Fibroblast of peridontal ligament (primary cell): ENCODE data around the gene MADD.
A peak's percentile ranks its signal among the peaks of the same experiment; 100 is the strongest.

Source experiments
- DNase-seq: peaks from one replicate; pipeline ENCODE4 v3.0.0-alpha.2; 2010; ENCODE audit errors: extremely low read depth

MADD gene

GRCh38 chr11:47338396-47339241 lies 68.7 kb downstream of the MADD start:
- DNase-seq: no peak

DNA sequence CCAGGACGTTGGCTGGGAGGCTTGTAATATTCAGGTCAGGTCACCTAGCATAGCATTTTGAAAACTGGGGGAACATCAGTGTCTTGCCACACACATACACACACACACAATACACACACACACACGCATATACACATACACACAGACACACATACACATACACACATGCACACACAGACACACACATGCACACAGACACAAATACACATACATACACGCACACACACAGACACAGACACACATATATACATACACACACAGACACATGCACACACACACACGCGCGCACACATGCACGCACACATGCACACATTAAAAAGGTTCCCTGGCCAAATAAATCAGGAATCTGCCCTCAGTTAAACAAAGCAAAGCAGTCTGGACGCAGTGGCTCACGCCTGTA lies 70.1 kb downstream of the MADD start:
- DNase-seq: no peak

DNA sequence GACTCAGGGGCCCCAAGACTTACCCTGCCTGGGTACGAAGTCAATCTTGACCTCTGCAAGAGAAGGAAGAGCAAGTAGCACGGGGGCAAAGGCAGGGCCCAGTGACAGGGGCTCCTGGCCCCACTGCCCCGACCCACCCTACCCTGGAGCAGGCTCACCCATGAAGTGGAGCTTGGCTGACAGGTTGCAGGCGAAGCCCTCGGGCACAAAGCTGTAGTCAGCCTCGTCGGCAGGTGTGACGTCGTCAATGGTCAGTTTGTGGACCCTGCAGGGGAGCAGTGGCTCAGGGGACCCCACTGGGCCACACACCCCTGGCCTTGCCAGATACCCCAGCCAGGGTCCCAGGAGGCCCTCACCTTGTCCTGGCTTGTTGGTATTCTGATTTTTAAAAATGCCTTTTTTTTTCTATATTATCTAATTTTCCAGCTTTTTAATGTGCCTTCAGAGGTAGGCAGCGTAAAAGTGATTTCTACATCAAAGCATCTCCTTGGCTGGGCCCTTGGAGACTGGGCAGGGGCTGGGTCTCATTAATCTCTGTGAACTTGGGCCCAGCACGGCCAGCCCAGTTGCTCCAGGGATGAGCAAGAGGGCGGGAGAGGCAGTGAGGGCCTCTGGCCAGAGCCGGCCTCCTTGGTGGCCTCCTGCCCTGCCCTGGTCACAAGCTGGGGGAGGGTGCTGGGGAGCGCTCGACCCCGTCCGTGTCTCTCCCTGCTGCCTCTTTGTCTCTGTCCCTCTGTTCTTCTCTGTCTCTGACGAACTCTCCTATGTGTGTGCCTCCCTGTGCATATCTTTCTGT lies 71.2 kb downstream of the MADD start:
- DNase-seq: no peak

DNA sequence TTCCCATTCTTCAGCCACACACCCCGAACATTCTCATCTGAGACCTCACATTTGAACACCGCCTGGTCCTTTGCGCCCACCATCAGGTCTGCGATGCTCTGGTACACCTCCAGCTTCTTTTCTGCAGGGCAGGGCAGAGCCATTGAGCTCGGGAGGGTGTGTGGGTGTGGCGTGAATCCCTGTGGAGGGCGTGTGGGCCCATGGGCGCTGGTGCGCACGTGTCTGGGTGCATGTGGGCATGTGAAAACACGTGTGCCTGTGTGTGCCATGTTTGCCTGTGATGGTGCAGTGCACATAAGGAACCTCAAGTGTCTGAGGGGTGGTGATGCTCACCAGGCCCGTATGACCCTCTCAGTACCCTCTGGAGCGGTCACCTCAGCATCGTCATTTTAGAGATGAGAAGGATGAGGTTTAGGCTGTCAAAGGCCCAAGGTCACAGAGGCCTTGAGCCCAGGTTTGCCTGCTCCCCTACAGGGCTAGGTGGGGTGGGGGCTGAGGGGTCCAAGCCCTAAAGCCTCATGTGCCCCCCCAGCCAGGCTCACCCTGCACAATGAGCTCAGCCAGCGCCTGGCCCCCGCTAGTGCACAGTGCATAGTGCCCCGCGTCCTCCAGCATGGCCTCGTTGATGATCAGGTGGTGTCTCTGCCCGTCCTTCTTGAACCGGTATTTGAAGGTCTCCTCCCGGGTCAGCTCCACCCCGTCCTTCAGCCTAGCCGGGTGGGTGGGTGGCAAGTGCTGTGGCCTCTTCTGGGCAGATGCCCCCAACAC lies 72.3 kb downstream of the MADD start:
- DNase-seq: no peak

GRCh38 chr11:47342854-47343253 lies 72.9 kb downstream of the MADD start:
- DNase-seq: no peak

DNA sequence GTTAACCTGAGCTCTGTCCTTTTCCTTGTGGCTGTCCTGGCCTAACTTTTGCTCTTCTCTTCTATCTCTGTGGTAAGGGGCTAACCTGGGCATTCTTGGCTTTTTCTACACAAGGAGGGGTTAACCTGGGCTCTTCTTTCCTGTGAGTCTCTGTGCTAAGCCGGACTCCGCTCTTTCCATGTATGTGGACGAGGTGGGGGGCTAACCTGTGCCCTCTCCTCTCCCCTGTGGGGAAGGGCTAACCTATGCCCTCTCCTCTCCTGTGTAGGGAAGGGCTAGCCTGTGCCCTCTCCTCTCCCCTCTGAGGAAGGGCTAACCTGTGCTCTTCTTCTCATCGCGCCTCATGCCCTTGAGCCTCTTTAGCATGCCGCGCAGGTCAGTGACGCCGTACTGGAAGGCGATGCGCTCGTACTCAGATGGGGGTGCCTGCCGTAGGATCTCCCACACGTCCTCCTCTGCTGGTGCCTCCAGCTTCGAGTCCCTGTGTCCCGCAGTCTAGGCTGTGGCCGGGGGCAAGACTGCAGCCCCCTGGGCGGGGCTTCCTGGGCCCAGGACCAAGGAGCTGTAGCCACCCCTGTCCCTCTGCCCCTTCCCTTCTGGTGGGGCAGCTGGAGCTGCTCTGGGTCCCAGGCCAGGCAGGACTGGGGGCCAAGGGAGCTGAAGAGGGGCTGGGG lies 76.1 kb downstream of the MADD start:
- DNase-seq: no peak

DNA sequence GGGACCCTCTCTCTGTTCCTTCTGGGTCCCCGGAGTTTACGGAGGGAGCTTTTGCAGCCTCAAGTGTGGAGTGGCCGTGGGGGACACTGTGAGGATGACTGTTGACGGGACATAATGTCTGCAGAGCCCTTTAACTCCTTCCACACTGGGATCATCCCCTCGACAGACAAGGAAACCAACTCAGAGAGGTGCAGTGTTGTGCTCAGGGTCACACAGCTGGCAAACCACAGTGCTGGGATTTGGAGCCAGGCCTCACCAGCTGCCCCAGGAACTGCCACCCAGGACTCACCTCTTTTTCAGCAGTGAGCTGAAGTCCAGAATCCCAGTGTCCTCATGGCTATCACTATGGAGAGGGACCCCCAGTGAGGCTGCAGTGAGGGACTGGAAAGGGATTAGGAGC lies 77.2 kb downstream of the MADD start:
- DNase-seq: no peak

GRCh38 chr11:47348131-47348802 lies 78.3 kb downstream of the MADD start:
- no peak for DNase-seq

DNA sequence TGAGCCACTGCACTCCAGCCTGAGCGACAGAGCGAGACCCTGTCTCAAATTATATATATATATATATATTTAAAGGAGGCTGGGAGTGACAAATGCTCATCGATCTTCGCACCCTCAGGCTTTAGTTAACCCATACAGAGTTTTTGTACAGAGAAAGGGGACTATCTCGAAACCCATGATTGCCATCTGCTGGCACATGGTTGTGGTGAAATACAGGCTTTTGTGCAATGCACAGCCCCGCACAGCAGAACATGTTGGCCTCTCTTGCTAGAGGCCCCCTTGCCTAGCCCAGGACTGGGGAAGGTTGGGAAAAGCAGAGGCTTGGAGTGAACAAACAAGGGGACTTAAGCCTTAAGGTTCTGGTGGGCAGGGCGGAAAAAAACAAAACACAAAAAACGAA lies 78.9 kb downstream of the MADD start:
- peak; percentile 31 for DNase-seq

GRCh38 chr11:47349521-47350095 lies 79.7 kb downstream of the MADD start:
- no peak for DNase-seq

GRCh38 chr11:47350315-47350714 lies 80.4 kb downstream of the MADD start:
- DNase-seq: no peak

DNA sequence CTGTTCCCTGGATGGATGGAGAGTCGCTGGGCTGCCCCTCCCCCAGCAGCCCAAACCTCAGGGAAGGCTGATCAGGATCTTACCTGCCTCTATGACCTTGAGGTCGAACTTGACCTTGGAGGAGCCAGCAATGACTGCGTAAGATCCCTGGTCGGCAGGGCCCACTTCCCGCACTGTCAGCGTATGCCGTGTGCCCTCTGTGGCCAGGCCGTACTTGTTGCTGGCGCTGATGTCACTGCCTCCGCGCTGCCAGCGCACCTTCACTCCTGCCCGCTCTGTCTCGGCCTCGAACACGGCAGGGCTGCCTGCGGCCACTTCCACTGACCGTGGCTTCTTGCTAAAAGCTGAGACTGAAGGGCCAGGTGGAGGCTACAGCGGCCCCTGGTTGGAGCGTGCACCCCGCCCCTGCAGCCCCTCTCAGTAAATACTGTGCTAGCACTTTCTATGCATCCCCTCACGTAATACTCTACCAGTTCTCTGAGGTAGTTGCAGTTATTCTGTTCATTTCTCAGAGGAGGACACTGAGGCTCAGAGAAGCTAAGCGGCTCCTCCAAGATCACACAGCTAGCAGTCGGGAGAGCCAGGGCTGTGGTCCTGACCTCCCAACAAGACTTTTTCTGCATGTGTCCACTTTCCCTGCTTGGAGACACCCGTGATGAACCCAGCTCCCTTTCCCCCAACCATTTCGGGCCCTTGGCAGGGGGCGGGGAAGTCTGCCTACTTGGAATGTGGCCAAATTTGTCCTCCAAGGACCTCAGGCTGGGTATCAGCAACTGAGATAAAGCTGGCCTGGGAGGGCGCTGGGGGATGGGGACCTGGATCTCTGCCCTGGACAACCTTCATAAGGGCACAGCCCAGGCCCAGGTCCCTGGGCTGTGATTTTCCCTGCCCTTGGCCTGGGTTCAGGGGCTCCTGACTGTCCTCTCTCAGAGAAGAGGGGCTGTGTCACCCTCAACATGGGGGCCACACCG lies 81.5 kb downstream of the MADD start:
- DNase-seq: no peak

DNA sequence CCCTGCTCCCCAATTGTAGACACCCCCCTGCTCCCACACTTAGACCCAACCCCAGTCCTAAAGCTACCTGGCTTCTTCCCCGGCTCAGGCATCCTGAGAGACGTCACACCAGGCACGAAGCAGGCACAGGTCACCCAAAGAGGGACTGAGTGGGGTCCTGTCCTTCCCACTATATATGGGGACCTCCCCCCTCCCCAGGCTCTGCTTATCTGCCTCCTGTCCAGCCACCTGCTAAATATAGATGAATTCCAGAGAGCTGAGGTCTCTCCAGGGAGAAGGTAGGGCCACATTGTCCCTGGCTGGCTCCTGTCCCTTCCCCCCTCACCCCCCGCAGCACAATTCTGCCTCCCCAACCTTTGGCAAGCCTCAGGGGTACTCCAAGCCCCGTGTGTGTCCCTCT lies 82.6 kb downstream of the MADD start, which contains the start of gene MYBPC3:
Gene MYBPC3, minus strand, starts transcription at position 147 of the 400 bp plus-strand sequence. Its CDS starts 55 bp downstream, at position 92.
- DNase-seq: no peak

DNA sequence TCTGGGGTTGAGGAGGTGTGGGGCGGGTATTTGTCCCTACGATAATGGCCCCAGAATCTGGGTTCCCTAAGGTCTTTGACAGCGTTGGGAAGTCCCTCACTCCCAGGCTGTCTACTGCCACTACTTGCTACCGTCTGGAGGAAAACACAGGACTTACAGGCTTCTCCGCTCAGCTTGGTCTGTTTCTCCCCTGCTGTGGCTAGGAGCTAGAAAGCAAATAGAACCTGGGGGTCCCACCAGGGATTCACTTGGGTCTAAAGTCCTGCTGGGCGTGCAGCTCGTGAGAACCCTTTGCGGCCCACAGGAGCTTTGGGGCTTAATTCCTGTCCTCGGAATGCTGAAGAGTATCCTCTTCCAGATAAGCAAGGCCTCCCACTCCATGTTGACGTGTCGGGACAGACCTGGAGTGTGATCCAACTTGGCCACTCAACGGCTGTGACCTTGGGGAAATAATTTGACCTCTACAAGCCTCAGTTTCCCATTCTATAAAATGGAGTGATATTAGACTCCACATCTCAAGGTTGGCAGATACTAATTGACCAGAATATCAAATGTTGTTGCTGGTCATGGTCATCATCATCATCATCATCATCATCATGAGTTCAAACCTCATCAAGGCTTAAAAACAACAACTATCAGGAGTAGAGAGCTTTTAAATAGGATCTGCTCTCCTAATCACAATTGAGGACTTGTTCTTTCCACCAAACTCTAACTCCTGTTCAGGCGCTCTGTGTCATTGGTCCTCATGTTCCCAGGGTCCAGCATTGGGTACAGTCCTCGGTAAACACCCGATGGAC lies 84.2 kb downstream of the MADD start:
- no peak for DNase-seq

DNA sequence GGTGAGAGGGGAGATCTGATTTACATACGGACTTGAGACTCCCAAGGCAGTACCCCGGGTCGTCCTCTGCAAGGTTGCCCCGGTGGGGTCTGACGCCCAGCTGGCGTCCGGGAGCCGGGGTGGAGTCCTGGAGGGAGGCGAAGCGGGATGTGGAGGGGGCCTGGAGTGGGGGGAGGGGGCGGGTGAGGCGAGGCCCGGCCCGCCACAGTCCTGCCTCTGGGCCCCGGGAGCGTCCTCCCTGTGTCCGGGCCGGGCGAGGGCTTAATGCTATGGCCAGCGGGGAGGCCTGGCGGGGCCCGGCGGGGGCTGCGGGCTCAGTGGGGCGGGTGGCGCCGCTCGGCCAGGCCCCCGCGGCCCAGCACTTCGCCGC lies 85.0 kb downstream of the MADD start:
- DNase-seq: no peak

DNA sequence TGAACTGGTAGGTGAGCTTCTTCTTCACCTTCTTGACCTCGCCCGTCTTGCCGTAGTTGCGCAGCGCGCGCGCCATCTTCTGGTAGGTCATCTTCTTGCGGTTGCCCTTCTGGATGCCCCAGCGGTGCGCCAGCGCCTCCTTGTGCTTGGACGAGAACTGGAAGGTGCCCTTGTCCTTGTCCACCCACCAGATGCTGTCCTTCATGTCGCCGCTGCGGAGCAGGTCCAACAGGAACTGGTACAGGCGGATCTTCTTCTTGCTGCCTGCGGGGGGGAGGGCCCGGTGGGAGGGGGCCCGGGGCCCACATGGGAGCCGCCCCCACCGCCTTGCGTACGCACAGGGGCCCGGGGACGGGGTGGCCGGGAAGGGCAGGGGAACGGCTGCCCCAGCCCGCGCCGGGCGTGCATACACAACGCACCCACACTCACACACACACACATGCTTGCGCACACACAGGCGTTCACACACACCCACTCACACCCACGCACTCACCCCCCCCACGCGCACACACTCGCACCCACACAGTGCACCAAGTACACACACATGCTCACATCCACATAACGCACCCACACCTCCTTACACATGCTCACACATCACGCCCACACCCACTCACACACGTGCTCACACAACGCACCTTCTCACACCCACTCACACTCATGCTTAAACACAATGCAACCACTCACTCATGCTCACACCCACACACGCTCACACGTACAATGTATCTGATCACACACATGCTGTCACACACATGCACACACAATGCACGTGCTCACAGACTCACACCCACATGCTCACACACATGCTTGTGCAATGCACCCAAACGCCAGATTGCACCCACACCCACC lies 85.6 kb downstream of the MADD start:
- peak; percentile 88 for DNase-seq

- DNase-seq: no peak
These were observed 86.4 kb downstream of the MADD start for GRCh38 chr11:47356129-47356997.
